Muscle layer of duodenum (tissue), 2 donors: ENCODE results near the gene ARPIN.
"Not testable (repeated sequence)": the region's sequence is repeated elsewhere in the genome, so short reads cannot be mapped to it uniquely, and the experiment has no call there.

Experiments used
- H3K27ac ChIP-seq: one replicate; pipeline ENCODE4 v1.7.0; 2013; ENCODE audit warnings: mild to moderate bottlenecking, low read length
- H3K27me3 ChIP-seq: one replicate; pipeline ENCODE4 v1.7.0; 2013; ENCODE audit warnings: low read depth, mild to moderate bottlenecking, control low read depth, low read length
- H3K36me3 ChIP-seq, 2 donors: one replicate each; pipeline ENCODE4 v1.7.0; 2013; ENCODE audit warnings: low read length in 2 of 2, control low read depth in 1 of 2, mild to moderate bottlenecking in 1 of 2; ENCODE audit not compliant: insufficient read depth in 2 of 2, control insufficient read depth in 1 of 2
- H3K4me1 ChIP-seq, 2 donors: one replicate each; pipeline ENCODE4 v1.7.0; 2013; ENCODE audit warnings: low read length in 2 of 2, mild to moderate bottlenecking in 2 of 2, control low read depth in 1 of 2, moderate library complexity in 1 of 2; ENCODE audit not compliant: insufficient read depth in 2 of 2, control insufficient read depth in 1 of 2
- H3K4me3 ChIP-seq, 2 donors: one replicate each; pipeline ENCODE4 v1.7.0; 2013; ENCODE audit warnings: low read length in 2 of 2, low read depth in 1 of 2, mild to moderate bottlenecking in 1 of 2
- H3K9me3 ChIP-seq, 2 donors: one replicate each; pipeline ENCODE4 v1.7.0; 2013; ENCODE audit warnings: low read length in 2 of 2, control low read depth in 1 of 2, mild to moderate bottlenecking in 1 of 2; ENCODE audit not compliant: control insufficient read depth in 1 of 2
- donor health status: healthy.

ARPIN gene

DNA sequence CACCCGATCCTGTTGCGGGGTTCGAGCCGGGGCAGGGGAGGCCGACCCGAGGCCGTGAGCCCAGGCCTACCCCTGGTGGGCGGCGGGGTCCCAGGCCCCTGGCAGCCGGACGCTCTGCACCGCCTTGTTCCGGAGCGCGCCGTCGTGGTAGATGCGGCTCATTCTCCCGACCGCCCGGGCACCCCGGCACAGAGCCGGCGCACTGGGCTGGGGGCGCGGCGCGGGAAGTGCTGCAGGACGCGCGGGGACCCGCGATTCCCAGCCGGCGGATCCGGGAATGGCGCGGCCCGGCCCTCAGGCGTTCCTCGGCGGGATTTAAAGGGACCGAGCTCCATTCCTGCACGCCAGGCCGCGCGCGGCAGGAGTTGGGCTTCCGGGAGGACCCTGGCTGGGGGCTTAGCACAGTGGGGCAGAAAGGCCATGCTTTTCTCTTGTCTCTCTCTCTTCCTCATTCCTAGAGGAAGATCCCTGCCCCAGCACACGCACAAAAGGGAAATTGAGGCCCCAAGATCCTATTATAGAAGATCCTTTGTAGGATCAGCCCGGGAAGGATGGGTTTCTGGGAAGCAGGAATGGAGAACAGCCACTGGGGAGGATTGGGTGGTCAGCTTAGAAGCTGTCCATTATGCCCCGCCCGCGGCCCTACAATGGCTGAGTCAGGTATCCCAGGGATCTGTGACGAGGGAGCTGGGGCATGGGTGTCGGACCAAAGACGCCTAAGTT is at the start of gene ARPIN:
Gene ARPIN (minus strand): TSS at position 279 of the 723 bp plus-strand sequence. CDS start 117 bp downstream, at position 162.
- Histone ChIP-seq H3K9me3 (no peaks in the 10 kb centered on the region), H3K27me3 (no peaks in the 10 kb centered on the region), H3K36me3 (peaks cover 15 to 17% of the 10 kb centered on the region in 2 donors), H3K4me3 (peak within 1 kb of the TSS; percentile 69 to 87), H3K27ac (peak within 1 kb of the TSS; percentile 89), H3K4me1 (peaks cover 6 to 11% of the 10 kb centered on the region in 2 donors)

DNA sequence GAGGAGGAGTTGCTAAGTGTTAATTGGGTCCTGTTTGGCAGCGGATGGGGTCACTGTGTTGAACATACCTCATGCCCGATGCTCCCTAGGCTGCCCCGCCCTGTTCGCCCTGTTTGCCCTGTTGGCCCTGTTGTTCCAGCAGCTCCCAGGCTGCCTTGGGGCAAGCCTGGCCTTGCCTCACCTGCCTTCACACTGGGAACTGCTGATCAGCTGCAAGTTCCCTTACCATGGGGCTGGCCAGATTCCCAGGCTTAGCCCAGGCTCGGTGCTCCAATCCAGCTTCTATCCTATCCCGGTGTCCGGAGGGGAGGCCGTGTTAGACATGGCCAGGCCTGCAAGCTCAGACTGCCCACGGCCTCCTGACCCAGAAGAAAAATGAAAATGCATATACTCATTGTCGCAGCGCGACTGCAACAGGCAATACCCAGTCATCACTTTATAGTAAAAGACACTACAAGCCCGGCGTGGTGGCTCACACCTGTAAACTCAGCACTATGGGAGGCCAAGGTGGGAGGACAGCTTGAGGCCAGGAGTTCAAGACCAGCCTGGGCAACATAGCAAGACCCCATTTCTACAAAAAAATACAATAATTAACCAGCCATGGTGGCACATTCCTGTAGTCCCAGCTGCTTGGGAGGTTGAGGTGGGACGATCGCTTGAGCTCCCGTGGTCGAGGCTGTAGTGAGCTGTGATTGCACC is 45.5 kb upstream of the ARPIN start:
- H3K4me3 ChIP-seq = no peak overlapping the region
- H3K27ac ChIP-seq = no peak overlapping the region
- H3K27me3 ChIP-seq = no peaks in the 10 kb centered on the region
- H3K36me3 ChIP-seq = no peaks in the 10 kb centered on the region
- no peaks in the 10 kb centered on the region for H3K9me3 ChIP-seq
- no peaks in the 10 kb centered on the region for H3K4me1 ChIP-seq

DNA sequence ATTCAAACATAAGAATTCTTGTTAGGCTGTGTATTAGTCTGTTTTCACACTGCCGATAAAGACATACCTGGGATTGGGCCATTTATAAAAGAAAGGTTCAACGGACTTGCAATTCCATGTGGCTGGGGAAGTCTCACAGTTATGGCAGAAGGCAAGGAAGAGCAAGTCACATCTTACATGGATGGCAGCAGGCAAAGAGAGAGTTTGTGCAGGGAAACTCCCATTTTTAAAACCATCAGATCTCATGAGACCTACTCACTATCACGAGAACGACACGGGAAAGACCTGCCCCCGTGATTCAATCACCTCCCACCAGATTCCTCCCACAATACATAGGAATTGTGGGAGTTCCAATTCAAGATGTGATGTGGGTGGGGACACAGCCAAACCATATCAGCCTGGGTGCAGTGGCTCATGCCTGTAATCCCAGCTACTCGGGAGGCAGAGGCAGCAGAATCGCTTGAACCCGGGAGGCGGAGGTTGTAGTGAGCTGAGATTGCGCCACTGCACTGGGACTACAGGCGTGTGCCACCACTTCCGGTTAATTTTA is 42.8 kb upstream of the ARPIN start:
- H3K4me1 ChIP-seq, H3K9me3 ChIP-seq, H3K27ac ChIP-seq, H3K36me3 ChIP-seq, H3K27me3 ChIP-seq, H3K4me3 ChIP-seq: not testable (repeated sequence)

DNA sequence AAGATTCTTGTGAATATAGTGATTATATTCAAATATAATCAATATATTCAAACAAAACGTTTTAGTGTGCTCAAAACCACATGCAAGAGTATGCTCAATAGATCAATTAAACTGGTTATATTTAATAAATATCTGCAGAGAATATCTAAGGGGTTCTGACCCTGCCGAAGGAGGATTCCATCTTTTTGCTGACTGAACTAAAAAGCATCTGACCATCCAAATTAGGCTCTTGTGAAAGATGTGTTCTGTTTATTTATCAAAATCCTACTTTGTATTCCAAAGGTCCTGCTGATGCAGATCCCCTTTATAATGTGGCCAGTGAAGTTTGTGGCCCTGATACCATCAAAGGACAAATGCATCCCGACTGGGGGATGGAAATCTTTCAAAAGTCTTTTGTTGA is 41.8 kb upstream of the ARPIN start:
- Histone ChIP-seq H3K9me3 (no peaks in the 10 kb centered on the region), H3K27me3 (no peaks in the 10 kb centered on the region)

DNA sequence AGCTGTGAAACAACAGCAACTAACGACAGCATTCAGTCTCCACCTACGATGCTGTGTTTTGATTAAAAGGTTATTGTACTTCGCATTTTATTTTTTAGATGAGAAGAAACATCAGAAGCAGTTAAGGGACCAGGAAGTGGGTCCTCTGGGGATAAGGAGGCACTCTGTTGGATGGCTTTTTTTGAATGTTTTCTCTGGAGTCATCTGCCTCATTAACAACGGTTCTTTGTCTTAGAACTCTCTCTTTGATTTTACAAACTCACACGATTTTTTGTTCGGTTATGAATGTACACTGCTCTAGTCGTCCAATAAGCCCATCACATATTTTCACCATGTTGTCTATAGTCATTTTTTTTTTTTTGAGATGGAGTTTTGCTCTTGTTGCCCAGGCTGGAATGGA is 36.0 kb upstream of the ARPIN start:
- no peaks in the 10 kb centered on the region for H3K27me3 ChIP-seq
- H3K27ac ChIP-seq = no peak overlapping the region
- no peaks in the 10 kb centered on the region for H3K9me3 ChIP-seq
- H3K4me1 ChIP-seq = no peaks in the 10 kb centered on the region
- H3K36me3 ChIP-seq = no peaks in the 10 kb centered on the region
- H3K4me3 ChIP-seq = no peak overlapping the region

More for the DNA sequence above, 41.8 kb upstream of the ARPIN start:
- Histone ChIP-seq H3K4me3 (no peak overlapping the region), H3K27ac (no peak overlapping the region), H3K36me3 (no peaks in the 10 kb centered on the region), H3K4me1 (no peaks in the 10 kb centered on the region)

DNA sequence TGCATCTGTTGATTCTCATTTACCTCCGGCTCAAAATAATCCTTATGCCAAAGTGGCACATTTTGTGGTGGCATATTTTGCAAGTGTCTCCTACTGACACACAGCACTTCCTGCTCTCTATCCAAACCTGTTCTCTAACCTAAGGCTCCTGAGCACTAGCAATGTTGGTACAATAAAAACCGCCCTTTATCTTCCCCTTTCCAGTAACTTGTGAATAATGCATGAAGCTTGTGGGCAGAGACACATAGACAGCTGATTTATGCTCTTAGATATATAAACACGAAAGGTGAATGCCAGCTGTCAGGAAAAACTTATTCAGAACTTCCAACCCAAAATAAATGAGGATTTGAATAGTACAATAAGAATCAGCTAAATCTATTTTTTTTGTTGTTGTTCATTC is 34.6 kb upstream of the ARPIN start:
- Histone ChIP-seq H3K36me3 (no peaks in the 10 kb centered on the region), H3K4me3 (no peak overlapping the region), H3K27ac (no peak overlapping the region), H3K4me1 (no peaks in the 10 kb centered on the region), H3K27me3 (no peaks in the 10 kb centered on the region), H3K9me3 (no peaks in the 10 kb centered on the region)

DNA sequence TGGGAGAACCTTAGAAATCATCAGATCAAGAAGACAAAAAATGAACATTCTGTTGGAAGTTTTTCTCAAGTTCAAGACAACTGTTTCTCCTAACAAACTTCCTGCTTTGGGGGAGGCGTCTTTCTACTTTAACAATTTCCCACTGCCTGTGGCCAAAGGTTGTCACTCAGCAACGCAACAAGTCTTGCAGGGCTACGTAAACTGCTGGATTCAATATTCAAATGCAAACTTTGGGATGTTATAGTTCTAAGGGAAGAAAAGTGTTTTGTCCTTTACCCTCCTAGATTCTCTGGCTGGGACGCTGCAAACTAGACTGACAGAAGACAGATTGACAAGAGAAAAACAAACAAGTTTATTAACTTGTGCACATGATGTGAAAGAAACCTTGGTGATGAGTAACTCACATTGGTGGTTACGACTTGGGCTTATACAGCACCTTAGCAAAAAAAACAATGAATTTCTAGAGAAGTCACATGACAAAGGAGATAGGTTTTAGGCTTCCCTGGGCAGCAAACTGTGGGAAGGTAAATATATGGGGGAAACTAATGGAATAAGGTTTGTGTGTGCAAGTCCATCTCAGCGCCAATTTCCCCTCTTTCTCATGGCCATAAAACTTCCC is 34.0 kb upstream of the ARPIN start:
- Histone ChIP-seq H3K36me3 (no peaks in the 10 kb centered on the region), H3K9me3 (no peaks in the 10 kb centered on the region), H3K4me1 (no peaks in the 10 kb centered on the region), H3K4me3 (no peak overlapping the region), H3K27ac (no peak overlapping the region), H3K27me3 (no peaks in the 10 kb centered on the region)

DNA sequence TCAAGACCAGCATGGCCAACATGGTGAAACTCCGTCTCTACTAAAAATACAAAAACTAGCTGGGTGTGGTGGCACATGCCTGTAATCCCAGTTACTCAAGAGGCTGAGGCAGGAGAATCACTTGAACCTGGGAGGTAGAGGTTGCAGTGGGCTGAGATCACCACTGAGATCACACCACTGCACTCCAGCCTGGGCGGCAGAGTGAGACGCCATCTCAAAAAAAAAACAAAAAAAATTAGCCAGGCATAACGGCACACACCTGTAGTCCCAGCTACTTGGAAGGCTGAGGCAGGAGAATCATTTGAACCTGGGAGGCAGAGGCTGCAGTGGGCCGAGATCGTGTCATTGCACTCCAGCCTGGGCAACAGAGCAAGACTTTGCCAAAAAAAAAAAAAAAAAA is 31.0 kb upstream of the ARPIN start:
- not testable (repeated sequence) for H3K36me3 ChIP-seq, H3K9me3 ChIP-seq, H3K27me3 ChIP-seq, H3K4me1 ChIP-seq, H3K4me3 ChIP-seq, H3K27ac ChIP-seq

DNA sequence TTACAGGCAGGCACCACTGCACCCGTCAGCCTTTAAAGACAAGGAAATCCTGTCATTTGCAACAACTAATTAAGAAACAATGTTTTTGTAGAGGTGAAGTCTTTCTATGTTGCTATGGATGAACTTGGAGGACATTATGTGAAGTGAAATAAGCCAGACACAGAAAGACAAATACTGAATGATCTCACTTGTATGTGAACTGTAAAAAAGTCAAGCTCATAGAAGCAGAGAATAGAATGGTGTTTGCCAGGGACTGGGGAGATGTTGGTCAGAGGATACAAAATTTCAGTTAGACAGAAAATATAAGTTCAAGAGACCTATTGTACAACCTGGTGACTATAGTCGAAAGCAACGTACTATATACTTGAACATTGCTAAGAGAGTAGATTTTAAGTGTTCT is 27.2 kb upstream of the ARPIN start:
- Histone ChIP-seq H3K4me1 (no peaks in the 10 kb centered on the region), H3K27me3 (no peaks in the 10 kb centered on the region), H3K9me3 (no peaks in the 10 kb centered on the region), H3K27ac (no peak overlapping the region), H3K4me3 (no peak overlapping the region), H3K36me3 (no peaks in the 10 kb centered on the region)

DNA sequence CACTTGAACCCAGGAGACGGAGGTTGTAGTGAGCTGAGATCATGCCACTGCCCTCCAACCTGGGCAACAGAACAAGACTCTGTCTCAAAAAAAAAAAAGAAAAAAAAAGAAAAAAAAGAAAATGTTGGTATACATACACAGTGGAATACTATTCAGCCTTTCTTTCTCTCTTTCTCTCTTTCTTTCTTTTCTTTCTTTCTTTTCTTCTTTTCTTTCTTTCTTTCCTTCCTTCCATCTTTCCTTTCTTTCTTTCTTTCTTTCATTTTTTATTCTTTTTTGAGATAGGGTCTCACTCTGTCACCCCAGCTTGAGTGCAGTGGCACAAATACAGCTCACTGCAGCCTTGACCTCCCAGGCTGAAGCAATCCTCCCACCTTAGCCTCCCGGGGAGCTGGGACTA is 26.6 kb upstream of the ARPIN start:
- H3K27me3 ChIP-seq, H3K4me1 ChIP-seq, H3K9me3 ChIP-seq, H3K27ac ChIP-seq, H3K36me3 ChIP-seq, H3K4me3 ChIP-seq: not testable (repeated sequence)
